IPS-15b (cell line): ENCODE data around the gene PRKCE.

Experiments used
- H3K27me3 ChIP-seq: one replicate; pipeline ENCODE4 v1.6.1; 2013; ENCODE audit warnings: low read length; ENCODE audit not compliant: control insufficient read depth, insufficient read depth
- H3K36me3 ChIP-seq: one replicate; pipeline ENCODE4 v1.6.1; 2013; ENCODE audit warnings: low read length; ENCODE audit not compliant: control insufficient read depth, insufficient read depth
- H3K4me1 ChIP-seq: one replicate; pipeline ENCODE4 v1.6.1; 2013; ENCODE audit warnings: mild to moderate bottlenecking, low read length; ENCODE audit not compliant: control insufficient read depth, insufficient read depth
- H3K4me3 ChIP-seq: one replicate; pipeline ENCODE4 v1.5.1; 2013; ENCODE audit warnings: low read depth, low read length
- H3K9ac ChIP-seq: one replicate; pipeline ENCODE4 v1.6.1; 2013; ENCODE audit warnings: low read depth, mild to moderate bottlenecking, low read length
- H3K9me3 ChIP-seq: one replicate; pipeline ENCODE4 v1.6.1; 2013; ENCODE audit warnings: mild to moderate bottlenecking, low read length; ENCODE audit not compliant: control insufficient read depth, insufficient read depth

The PRKCE gene

DNA sequence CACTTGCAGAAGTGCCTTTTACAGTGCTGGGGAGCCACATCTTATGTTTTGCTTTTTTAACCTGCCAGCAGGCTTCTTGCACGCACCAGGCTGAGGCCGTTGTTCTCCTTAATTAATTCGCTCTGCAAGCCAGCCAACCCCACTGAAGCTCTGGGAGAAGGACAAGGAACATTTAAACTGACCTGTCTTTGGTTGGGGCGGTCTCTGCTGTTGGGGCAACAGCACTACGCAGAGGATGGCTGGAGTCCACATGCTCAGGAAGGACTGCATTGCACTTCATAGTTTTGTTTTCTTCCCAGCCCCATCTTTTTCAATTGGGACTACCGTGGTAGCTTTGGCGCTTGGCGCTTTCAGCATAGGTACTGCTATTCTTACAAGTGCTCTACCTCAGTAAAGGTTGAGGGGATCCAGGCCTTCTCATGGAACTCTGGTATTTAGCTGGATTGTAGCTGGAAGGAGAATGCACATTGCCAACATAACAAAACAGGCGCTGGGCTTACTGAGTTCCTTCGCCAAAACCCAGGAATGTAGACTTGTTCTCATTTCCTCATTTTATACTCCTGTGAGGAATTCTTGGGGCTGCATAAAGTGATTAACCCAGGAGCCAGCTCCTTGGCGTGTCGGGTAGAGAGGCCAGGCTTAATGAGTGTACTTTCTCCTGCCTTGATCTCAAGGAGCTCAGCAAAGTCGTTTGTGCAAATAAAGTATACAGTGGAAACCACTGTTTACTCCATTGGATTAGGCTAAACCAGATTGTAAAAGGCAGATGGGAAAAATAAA lies 146.2 kb downstream of the PRKCE start:
- H3K4me3 ChIP-seq: no peak overlapping the region
- no peak overlapping the region for H3K9ac ChIP-seq
- no peaks in the 10 kb centered on the region for H3K4me1 ChIP-seq
- no peaks in the 10 kb centered on the region for H3K9me3 ChIP-seq
- H3K27me3 ChIP-seq: no peaks in the 10 kb centered on the region
- H3K36me3 ChIP-seq: no peaks in the 10 kb centered on the region

DNA sequence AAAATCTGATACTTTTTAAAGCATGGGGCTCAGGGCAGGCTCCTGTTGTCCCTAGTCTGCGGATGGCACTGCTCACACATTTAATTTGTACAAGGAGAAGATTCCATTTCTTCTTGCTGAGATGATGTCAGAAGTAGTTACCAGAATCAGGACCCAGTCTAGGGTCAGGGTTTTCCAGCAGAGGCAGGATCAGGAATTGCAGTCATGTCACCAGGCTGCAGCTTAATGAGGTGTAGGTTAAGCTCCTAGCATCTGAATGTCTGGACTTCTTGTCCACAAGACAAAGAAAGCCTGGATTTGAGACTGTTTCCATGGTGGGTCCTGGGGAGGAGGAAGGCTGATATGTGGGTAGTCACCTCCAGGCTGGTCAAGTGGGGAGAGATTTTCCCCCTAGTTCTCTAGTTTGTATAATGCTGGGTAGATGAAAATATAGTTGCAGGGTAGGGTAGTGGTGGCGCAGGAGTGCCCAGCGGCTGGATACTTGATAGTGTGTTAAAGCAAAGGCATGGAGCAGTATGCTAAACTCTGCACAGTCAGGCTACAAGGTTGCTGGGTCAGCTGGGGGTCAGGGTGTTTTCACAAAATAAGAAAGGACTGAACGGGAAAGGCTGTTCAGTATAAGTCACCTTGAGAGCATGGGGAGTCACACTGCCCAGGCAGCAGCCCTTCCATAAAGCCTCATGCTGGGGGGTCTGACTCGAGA lies 148.4 kb downstream of the PRKCE start:
- no peaks in the 10 kb centered on the region for H3K9me3 ChIP-seq
- no peaks in the 10 kb centered on the region for H3K36me3 ChIP-seq
- H3K9ac ChIP-seq: no peak overlapping the region
- no peaks in the 10 kb centered on the region for H3K4me1 ChIP-seq
- H3K27me3 ChIP-seq: no peaks in the 10 kb centered on the region
- no peak overlapping the region for H3K4me3 ChIP-seq

DNA sequence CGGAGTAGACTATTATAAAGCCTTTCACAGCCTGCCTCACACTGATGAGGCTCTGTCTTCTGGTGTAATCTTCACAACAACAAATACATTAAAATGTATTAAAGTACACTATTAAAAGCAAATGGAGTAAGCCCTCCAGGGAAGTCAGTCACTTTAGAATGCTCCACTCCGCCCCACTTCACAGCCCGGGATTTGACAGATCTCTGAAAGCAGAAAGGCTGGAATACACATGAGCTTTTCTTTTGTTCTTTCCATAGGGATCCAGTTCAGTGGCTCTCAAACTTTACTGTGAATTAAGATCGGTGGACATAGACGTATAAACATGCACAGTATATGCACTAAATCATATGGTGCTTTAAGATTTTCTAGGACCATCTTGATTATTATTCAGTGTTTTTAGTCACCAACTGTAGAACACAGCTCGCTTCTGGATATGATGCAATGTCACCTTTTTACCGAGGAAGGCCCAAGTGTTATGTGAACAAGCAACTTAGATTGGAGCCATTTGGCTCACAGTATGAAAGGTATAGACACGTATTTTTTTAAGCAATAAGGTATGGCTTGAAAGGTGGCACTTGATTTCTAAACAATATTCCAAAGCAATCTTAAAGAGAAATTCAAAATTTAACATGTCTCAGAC lies 151.1 kb downstream of the PRKCE start:
- no peaks in the 10 kb centered on the region for H3K9me3 ChIP-seq

DNA sequence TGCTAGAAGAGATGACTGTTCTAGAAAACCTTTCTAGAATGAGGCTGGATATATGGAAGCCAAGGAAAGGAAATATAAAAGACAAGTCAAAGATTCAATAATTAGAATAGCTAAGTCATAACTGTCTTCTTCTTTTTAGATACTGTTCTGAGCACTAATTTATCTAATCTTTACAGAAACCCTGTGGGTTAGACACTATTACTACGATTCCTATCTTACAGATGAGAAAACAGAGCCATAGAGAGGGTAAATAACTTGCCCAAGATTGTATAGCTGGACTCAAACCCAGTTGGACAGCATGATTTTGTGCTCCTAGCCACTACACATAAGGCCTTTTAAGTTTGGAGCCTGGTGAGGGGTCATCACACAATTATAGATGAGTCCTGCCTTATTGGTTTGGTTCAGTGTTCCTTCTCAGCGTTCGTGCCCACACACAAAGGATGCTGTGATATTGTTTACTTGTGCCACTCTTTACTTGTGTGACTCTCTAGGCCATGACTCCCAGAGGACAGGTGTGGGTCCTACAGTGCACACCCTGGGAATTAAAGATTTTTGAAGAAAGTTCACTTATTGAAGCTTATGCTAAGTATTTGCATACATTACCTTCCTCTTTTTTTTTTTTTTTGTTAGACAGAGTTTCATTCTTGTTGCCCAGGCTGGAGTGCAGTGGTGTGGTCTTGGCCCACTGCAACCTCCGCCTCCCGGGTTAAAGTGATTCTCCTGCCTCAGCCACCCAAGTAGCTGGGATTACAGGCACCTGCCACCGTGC lies 153.7 kb downstream of the PRKCE start:
- no peaks in the 10 kb centered on the region for H3K9me3 ChIP-seq
- H3K27me3 ChIP-seq: no peaks in the 10 kb centered on the region
- no peak overlapping the region for H3K9ac ChIP-seq
- H3K36me3 ChIP-seq: no peaks in the 10 kb centered on the region
- H3K4me3 ChIP-seq: no peak overlapping the region
- H3K4me1 ChIP-seq: no peaks in the 10 kb centered on the region

More for the DNA sequence above, 151.1 kb downstream of the PRKCE start:
- Histone ChIP-seq H3K9ac (no peak overlapping the region), H3K27me3 (no peaks in the 10 kb centered on the region), H3K4me3 (no peak overlapping the region), H3K4me1 (no peaks in the 10 kb centered on the region), H3K36me3 (no peaks in the 10 kb centered on the region)

DNA sequence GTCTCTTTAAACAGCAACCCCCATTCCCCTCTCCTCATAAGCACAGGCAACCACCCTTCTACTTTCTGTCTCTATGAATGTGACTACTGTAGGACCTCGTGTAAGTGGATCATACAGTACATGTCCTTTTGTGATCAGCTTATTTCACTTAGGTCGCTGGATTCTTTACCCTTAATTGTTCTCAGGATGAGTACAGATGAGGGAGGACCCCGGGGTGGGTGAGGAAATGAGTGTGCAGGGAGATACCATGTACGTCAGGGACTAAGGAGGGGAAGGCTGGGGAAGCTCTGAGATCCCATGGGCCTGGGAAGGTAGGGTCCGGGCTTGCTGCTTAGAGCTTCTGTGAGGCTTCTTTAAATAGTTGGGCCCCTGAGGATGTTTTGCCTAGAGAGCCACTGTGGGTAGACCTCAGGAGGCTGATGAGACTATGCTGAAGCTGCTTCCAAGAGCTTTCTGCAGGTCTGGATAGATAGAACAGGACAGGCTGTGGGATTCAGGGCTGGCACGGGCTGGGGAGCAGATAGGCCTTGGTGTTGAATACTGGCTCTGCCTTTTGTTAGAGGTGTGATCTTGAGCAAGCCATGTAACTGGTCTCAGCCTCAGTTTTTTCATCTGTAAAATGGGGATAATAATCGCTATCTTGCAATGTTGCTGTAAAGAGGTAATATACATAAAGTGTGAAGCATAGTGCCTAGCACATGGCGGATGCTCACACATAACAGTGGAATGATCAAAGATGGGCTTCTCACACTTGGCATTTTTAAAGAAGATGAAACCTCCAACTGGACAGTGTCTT lies 155.3 kb downstream of the PRKCE start:
- H3K27me3 ChIP-seq: no peaks in the 10 kb centered on the region
- no peaks in the 10 kb centered on the region for H3K4me1 ChIP-seq
- no peaks in the 10 kb centered on the region for H3K9me3 ChIP-seq
- H3K4me3 ChIP-seq: no peak overlapping the region
- no peak overlapping the region for H3K9ac ChIP-seq
- no peaks in the 10 kb centered on the region for H3K36me3 ChIP-seq

DNA sequence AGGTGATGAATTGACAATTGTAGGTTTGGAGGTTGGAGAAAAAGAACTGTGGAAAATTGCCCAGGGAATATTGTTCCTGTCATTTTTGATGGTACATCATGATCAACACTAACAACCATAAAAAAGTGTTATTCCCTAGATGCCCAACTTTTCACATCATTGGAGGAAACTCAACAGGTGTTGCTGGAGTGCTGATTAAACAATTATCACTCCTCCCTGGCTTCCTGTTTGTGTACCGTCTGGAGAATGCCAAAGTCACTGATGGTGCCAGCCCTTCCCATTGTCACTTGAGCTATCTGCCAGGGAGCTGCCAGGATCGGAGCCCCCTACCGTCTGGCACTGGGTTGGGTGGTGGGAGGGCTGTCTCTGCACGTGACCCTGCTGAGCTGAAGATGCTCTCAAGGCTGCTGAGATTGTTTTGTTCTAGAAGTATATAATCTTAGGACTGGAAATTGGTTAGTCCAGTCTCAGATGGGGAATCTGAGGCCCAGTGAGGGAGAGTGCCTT lies 156.9 kb downstream of the PRKCE start:
- Histone ChIP-seq H3K4me3 (no peak overlapping the region), H3K27me3 (no peaks in the 10 kb centered on the region), H3K4me1 (no peaks in the 10 kb centered on the region), H3K9me3 (no peaks in the 10 kb centered on the region), H3K36me3 (no peaks in the 10 kb centered on the region), H3K9ac (no peak overlapping the region)

DNA sequence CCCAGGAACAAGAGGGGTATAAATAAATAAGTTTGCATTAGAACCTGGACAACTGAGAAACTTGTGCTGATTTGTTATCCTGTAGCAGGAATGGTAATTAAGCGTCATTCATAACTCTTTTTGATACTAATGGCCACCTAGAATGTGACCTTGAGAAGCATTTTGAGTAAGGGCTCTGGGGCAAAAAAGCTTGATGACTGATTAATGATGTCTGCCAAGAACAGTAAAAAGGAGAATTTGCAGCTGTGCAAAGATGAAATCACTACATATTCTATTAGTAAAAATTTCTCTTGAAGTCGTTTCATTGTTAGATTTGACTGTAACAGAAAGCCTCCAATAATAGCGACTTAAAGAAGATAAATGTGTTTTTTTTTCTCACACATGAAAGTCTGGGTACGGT lies 157.7 kb downstream of the PRKCE start:
- Histone ChIP-seq H3K9me3 (no peaks in the 10 kb centered on the region), H3K4me1 (no peaks in the 10 kb centered on the region), H3K36me3 (no peaks in the 10 kb centered on the region), H3K4me3 (no peak overlapping the region), H3K27me3 (no peaks in the 10 kb centered on the region), H3K9ac (no peak overlapping the region)

DNA sequence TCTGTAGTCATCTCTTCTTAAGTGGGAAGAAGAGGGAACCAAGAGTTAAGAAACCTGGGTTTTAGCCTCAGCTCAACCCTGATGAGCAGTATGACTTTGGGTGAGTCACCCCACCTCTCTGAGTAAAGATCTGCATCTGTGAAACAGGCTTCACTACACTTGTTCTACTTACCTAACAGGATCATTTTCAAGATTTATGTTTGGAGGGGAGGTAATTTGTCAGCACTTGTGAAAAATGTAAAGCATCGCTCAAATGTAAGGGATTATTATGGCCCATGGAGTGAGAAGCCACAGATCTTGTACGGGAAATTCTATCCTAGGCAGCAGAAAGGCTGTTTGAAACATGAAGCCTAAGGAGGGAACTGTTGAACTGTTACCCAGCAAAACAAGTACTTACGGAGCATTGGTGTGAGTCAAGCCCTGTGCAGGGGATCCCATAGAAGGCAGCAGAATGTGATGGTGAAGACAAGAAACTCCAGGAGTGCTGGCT lies 160.6 kb downstream of the PRKCE start:
- H3K27me3 ChIP-seq: no peaks in the 10 kb centered on the region
- no peak overlapping the region for H3K4me3 ChIP-seq
- H3K36me3 ChIP-seq: no peaks in the 10 kb centered on the region
- H3K4me1 ChIP-seq: peaks cover 3% of the 10 kb centered on the region
- no peak overlapping the region for H3K9ac ChIP-seq
- no peaks in the 10 kb centered on the region for H3K9me3 ChIP-seq

DNA sequence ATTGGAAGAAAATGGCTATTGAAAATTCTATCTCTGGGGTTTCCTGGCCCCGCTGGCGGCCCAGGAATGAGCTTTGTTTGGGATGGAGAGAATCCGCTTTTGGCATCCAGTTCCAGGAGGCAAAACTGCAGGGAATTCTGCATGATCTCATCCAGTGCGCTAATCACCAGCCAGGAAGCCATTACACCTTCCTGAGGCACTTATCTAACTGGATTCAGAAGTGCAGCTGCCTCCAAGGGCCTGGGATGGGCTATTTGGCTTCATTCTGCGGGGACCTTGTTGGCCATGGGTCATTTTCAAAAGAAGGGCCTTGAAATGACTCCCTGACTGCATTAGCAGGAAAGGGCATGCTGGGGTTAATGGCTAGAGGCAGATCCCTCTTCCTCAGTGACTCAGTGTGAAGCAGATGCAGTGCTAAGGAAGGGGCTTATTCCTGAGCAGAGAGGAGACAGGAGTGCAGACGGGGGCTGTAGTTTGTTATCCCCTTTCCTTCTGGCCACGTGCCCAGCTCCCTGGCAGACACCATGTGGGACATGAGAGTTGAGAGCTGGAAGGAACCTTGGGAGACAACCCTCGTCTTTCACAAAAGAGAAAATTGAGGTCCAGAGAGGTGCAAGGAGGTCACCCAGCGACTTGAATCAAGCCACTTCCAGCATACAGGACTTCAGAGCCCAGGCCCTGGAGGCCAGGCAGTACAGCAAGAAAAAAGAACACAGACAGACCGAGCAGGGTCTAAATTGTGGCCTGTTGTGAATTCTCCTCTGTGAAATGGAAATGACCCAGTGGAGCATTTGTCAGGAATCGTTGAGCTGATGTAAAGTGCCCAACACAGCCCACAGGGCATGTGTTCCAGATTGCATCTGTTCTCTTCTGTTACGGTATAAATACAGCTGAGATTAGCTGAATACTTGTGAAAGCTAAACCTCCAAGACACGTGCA lies 161.8 kb downstream of the PRKCE start:
- H3K9ac ChIP-seq: no peak overlapping the region
- no peaks in the 10 kb centered on the region for H3K36me3 ChIP-seq
- H3K9me3 ChIP-seq: no peaks in the 10 kb centered on the region
- peaks cover 3% of the 10 kb centered on the region for H3K4me1 ChIP-seq
- H3K27me3 ChIP-seq: no peaks in the 10 kb centered on the region
- H3K4me3 ChIP-seq: no peak overlapping the region

DNA sequence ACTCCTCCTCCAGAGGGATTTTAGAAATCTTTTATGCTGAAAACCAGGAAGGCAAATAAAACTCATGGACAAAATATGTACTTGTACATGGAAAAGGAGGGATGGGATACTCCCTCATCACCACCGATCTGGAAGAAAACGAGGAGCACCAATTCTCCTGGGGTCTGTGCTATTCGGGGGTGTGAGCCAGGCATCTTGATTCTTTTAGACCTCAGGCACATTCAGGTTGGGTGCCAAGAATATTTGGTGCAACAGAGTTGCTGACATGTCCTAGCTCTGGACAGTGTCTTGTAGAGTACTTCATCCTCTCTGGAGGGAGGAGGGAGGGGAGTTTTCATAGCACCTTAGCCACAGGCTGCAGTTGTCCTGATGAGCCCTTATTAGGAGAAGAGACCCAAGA lies 163.0 kb downstream of the PRKCE start:
- peaks cover 3% of the 10 kb centered on the region for H3K4me1 ChIP-seq
- H3K9me3 ChIP-seq: no peaks in the 10 kb centered on the region
- no peak overlapping the region for H3K9ac ChIP-seq

More for the DNA sequence above, 163.0 kb downstream of the PRKCE start:
- no peaks in the 10 kb centered on the region for H3K36me3 ChIP-seq
- no peak overlapping the region for H3K4me3 ChIP-seq
- no peaks in the 10 kb centered on the region for H3K27me3 ChIP-seq
